RWPE1 (cell line): ENCODE data around the gene TREML4.

Experiments used
- CTCF ChIA-PET: fragments of 350-600 bp; sonication (Branson Sonifier 250); formaldehyde crosslinking; extraction: SDS; loops from one replicate; lab custom pipeline; 2021; lab: Yijun Ruan, JAX
- POLR2A ChIA-PET: fragments of 400-600 bp; formaldehyde crosslinking; extraction: SDS; loops from one replicate; lab custom pipeline; 2020; ENCODE audit warnings: antibody characterized with exemption; ENCODE audit not compliant: low non-redundant PET; lab: Yijun Ruan, JAX
- DNase-seq: peaks from one replicate; pipeline ENCODE4 v3.0.0; 2012; ENCODE audit warnings: low spot score
- H3K27ac ChIP-seq: fragments of 450-650 bp; 2 replicates; pipeline ENCODE4 v1.5.1; 2017
- CTCF ChIP-seq: fragments of 450-650 bp; conservative IDR thresholded peaks from 2 replicates; pipeline ENCODE4 v1.5.1; 2017; ENCODE audit warnings: low read depth, mild to moderate bottlenecking

The TREML4 gene

GRCh38 chr6:41204156-41204555, 24.0 kb upstream of the TREML4 start:
- ChIA-PET CTCF (no interaction called here), POLR2A (no interaction called here)
- no peak for TF ChIP-seq CTCF
- DNase-seq: no peak
- no peak overlapping the region for H3K27ac ChIP-seq

- ChIA-PET CTCF (interaction anchor here (0.6 kb wide), 1 partner anchor 292 kb away, joined by 3 read pairs; no protein-coding TSS in a partner anchor), POLR2A (no interaction called here)
- DNase-seq: no peak
- H3K27ac ChIP-seq: no peak overlapping the region
- TF ChIP-seq CTCF: no peak
These were observed 19.6 kb upstream of the TREML4 start for GRCh38 chr6:41208439-41209106.

GRCh38 chr6:41209547-41210320, 18.4 kb upstream of the TREML4 start:
- DNase-seq: no peak
- no peak overlapping the region for H3K27ac ChIP-seq
- ChIA-PET CTCF (interaction anchor here (0.7 kb wide), 1 partner anchor 26 kb away, joined by 3 read pairs; no protein-coding TSS in a partner anchor), POLR2A (no interaction called here)
- TF ChIP-seq CTCF: no peak

GRCh38 chr6:41214559-41215238, 13.4 kb upstream of the TREML4 start:
- no peak for TF ChIP-seq CTCF
- CTCF ChIA-PET: no interaction called here
- POLR2A ChIA-PET: no interaction called here
- no peak overlapping the region for H3K27ac ChIP-seq
- no peak for DNase-seq

- no peak overlapping the region for H3K27ac ChIP-seq
- ChIA-PET POLR2A (no interaction called here), CTCF (no interaction called here)
- TF ChIP-seq CTCF: no peak
- no peak for DNase-seq
These were observed 12.4 kb upstream of the TREML4 start for GRCh38 chr6:41215777-41216176.

- no peak for TF ChIP-seq CTCF
- DNase-seq: no peak
- ChIA-PET POLR2A (no interaction called here), CTCF (no interaction called here)
- H3K27ac ChIP-seq: no peak overlapping the region
These were observed 11.5 kb upstream of the TREML4 start for GRCh38 chr6:41216616-41217015.
